GM18498 (cell line): Measurements from ENCODE around the gene CHN1.

Experiments used
- ATAC-seq: cut with Tn5 transposase; IDR thresholded peaks from one replicate; pipeline ENCODE4 v1.9.1; 2021; ENCODE audit warnings: mild to moderate bottlenecking, moderate library complexity; ENCODE audit not compliant: unreplicated experiment

CHN1 gene

GRCh38 chr2:174972924-174973323, 32.3 kb downstream of the CHN1 start:
- ATAC-seq: no peak

- ATAC-seq: no peak
Observed at GRCh38 chr2:174971868-174972781, 33.1 kb downstream of the CHN1 start.

GRCh38 chr2:174970092-174970491, 35.1 kb downstream of the CHN1 start:
- ATAC-seq: no peak

DNA sequence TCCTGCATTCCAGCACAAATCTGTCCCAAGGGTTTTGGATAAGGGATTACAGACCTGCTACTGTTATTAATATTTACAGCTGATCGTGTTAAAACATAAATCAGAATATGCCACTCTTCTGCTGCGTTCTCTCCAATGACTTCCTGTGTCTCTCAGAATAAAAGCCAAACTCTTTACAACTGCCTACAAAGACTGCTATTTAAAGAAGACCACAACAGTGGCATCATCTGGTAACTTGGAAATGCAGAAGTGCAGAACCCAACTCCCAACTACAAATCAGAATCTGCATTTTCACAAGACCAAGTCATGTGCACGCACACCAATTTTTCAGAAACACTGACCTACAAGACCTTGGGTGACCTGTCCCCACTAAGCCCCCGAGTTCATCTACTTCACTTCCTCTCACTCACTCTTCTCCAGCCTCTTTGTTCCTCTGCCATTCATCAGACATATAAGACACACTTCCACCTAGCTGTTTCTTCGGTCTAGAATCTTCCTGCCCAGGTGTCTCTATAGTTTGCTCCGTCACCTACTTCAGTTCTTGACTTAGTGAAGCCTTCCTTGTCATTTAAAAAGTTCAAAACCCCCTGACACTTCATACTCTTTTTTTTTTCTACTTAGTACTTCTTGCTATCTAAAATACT, 36.0 kb downstream of the CHN1 start:
- no peak for ATAC-seq

DNA sequence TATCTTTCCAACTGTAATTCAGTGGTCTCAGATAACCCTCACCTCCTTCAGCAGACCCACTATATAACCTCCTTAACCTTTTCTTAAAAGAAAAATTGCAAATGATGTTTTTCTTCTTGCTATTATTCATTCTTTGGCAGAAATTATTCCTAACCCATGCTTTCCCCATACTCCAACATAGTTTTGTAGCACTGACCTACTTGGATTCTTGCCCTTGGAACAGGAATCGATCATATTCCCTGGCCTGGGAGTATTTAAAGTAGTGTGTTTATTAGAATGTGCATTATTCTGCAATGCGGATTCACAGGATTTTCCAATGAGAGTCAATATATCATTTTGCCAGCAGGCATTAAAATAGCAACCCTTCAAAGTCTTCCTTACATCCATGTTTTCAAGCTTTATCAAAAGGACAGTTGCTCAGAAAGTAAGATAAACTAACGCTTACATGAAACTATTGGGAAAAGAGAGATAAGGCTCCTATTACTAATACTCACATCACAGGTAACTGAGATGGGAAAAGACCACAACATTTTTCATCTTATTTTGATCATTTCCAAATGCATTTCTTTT, 37.4 kb downstream of the CHN1 start:
- no peak for ATAC-seq

GRCh38 chr2:174967086-174967485, 38.1 kb downstream of the CHN1 start:
- ATAC-seq: no peak

DNA sequence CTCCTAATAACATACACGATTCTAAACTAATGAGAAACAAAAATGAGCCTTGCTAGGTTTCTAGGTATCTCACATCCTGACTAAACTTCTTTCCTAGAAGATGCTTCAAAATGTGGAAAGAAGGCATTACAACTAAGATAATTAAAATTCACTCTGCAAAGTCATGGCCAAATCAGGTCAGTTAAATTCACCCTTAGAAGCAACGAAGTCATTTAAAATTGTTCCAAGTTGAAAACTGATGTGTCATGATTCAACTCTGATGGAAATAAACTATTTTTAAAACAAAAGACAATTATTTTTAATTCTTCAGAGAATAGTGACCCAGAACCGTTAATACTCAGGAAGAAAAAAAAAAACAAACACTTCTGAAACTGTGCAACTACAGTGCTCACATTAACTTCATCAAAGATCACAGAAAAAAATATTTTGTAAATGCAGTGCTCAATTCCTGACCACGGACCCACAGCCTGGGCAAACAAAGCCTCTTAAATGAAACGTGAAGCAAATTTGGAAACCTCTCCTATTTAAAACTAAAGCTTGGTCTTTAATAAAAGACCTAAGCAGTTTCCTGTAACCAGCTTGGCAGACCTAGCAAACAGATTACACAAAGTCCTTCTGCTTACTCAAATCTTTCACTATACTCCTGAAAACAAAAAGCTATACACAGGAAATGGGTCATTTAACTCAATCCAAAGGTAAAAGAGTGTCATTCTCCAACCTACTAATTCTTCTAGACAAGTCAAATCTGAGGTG, 39.0 kb downstream of the CHN1 start:
- ATAC-seq: no peak

DNA sequence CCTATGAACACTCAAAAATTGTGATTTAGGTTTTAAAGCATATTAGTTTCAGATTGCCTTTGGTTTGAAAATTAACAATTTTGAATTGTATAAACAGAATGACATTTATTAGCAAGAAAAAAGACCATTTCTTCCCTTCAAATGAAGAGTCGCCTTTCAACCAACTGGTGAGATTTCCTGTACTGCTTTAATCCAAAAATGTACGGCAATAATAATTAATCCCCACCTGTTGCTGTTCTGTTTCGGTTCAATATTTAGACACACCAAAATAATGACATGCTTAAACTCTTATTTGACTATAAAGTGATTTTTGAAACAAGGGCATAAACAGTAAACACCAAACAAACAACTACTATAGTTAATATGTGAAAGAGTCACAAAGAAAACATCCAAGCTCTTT, 39.6 kb downstream of the CHN1 start:
- ATAC-seq: no peak

GRCh38 chr2:174964404-174964803, 40.8 kb downstream of the CHN1 start:
- no peak for ATAC-seq

- ATAC-seq: no peak
Observed at GRCh38 chr2:174963437-174964400, 41.5 kb downstream of the CHN1 start.

- no peak for ATAC-seq
Observed at GRCh38 chr2:174959787-174960186, 45.4 kb downstream of the CHN1 start.

DNA sequence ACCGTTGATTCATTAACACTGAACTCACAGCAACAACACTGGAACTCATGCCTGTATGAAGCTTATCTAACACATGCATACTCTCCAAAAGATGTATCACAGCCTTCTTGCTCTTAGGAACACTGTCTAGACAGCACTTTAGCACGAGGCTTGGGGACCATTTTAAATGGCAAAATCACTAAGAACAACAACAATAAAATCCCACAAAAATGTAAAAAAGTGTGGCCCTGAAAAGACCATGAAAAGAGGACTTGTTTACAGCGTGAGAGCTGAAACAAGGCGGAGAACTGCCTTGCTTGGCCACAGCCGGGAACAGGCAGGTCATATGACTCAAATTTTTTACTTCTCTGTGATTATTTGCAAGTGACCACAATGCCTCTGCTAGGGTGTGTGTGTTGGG, 48.1 kb downstream of the CHN1 start:
- no peak for ATAC-seq

DNA sequence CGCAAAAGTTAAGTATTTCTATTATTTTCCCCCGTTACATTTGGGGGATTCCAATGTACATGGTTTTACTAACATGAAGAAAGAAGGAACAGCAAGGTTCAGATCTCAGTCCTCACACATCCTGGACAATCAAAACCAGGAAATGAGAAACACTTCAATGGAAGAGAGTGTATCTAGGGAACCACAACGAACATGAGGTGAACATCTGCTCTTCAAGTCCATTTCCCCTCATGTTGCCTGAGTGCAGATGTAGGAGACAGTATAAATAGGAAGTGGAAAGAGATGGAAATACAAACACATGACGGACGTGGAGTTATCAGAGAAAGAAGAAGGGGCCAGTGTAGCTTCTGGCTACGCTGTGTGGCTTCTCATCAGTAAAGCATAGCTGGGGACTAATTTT, 52.6 kb downstream of the CHN1 start:
- ATAC-seq: no peak

DNA sequence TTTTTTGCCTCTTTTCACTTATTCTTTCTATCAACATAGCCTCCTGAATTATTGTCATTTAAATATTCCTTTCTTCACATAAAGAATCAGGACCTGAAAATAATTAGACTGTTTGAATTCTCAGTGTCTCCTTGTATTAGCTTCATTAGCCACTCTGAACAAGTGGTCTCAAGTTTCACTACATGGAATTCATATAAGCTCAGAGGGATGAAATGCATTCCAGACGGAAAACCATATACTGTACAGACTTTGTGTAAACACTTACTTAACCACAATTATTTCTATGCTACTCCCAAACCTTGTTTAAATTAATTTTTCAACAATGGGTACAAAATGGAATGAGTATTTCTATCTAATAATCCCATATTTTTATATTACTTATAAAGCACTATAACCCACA, 53.4 kb downstream of the CHN1 start:
- no peak for ATAC-seq

GRCh38 chr2:174949988-174950687, 55.0 kb downstream of the CHN1 start:
- no peak for ATAC-seq

DNA sequence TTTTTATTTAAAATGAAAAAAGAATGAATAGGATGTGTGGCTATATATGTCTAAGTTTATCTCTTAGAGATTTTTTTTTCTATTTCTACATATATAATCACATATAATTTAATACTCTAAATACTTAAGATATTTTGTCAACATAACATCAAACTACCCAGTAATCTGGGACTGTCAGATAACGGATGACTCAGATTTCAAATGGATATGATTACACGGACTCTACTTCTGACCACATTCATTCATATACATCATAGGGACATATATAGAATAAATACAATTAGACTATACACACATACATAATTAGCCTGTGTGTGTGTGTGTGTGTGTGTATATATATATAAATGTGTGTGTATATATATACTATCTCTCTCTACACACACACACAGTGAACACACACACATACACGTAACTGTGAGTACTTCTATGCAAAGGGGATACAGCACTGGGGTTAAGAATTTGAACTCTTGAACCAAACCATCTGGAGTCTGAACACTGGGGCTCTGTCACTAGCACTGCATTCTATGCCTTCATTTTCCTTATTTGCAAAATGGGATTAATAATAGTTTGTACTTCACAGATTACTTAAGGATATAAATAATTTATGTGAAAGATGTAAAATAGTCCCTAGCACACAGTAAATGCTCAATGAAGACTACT, 59.5 kb downstream of the CHN1 start:
- ATAC-seq: no peak

DNA sequence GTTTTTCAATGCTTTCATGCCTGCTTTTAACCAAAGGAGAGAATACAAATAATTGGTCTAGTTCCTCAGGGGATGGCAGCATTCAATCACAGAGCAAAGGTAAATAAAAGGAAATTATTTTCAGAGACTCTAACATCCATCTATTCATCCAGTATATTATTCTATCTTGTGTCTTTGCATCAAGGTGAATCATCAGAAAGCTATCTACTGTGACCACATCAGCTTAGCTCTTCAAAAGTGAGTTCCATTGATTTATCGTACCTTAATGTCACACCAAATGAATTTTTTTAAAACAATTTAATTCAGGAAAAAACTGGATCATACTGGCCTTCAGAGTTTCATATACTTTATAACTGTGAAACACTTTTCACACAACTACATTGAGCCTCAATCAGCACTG, 66.1 kb downstream of the CHN1 start:
- no peak for ATAC-seq

GRCh38 chr2:174931724-174932123, 73.5 kb downstream of the CHN1 start:
- ATAC-seq: no peak

DNA sequence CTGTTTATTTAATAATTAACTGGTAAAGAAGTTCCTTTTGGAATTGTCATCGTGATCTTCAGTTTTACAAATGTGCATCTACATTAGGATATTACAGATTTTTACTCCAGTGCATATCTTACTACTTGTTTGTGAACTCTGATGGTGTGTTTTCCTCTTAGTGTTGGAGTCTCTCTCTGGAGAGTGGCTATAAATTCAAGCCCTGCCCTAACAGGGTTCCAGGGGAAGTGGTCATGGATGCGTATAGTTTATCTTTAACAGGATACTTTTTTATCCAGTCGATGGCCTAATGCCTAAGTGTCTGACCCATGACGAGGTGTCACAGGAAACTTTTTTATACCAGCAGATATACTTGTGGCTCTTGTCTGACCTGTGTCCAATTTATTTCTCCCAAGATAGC, 75.4 kb downstream of the CHN1 start:
- no peak for ATAC-seq
